Stimulated activated CD4-positive, alpha-beta T cell treated with anti-CD3 and anti-CD28 coated beads, Interleukin-12 subunit alpha, Interleukin-12 subunit beta, amount 100 ng/mL, for 48 hours (primary cell): ENCODE data around the gene CTDSP2.

Experiments
- DNase-seq, 3 donors: peaks; one replicate each; pipeline ENCODE4 v3.0.0-alpha.2; 2020; ENCODE audit warnings: low read depth in 2 of 3, low spot score in 1 of 3

The CTDSP2 gene

GRCh38 chr12:57817261-57817989 is 29.1 kb downstream of the CTDSP2 start:
- no peak for DNase-seq

- DNase-seq: no peak
Measured at GRCh38 chr12:57816855-57817151, 29.7 kb downstream of the CTDSP2 start.

DNA sequence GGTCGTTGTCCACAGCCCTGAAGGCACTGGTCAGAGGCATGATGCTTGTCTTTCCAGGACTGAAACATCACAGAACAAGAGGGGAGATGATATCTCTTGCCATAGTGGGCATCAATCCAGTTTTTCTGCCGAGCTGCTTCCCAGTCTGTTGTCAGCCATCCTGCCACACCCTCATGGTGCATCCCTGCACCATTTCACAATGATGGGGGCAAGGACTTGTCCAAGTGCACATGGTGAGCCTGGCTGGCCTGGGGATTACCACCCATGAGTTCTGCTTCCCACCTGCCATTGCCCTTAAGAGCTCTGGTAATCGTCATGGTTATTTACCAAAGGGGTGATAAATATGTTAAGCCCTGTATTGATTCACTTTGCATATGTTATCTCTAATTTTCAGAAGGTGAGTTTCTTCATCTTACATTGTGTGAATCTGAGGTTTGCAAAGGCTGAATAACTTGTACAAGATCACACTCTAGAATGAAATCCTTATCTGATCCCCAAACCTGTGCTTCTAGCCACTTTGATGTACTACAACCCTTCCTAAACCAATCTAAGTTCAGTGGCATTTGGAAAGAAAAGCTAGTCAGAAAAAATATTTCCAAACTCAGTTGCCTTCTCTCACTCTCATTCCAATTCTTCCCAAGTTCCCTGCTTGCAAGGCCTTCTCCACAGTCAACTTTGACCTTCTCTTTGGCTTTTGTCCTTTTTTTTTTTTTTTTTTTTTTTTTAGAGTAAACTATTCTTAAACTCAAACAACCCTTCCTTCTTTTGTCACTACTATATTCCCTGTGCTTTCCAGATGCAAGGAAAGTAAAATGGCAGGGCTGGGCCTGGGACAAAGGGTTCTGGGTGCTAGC is 30.3 kb downstream of the CTDSP2 start:
- DNase-seq: no peak

DNA sequence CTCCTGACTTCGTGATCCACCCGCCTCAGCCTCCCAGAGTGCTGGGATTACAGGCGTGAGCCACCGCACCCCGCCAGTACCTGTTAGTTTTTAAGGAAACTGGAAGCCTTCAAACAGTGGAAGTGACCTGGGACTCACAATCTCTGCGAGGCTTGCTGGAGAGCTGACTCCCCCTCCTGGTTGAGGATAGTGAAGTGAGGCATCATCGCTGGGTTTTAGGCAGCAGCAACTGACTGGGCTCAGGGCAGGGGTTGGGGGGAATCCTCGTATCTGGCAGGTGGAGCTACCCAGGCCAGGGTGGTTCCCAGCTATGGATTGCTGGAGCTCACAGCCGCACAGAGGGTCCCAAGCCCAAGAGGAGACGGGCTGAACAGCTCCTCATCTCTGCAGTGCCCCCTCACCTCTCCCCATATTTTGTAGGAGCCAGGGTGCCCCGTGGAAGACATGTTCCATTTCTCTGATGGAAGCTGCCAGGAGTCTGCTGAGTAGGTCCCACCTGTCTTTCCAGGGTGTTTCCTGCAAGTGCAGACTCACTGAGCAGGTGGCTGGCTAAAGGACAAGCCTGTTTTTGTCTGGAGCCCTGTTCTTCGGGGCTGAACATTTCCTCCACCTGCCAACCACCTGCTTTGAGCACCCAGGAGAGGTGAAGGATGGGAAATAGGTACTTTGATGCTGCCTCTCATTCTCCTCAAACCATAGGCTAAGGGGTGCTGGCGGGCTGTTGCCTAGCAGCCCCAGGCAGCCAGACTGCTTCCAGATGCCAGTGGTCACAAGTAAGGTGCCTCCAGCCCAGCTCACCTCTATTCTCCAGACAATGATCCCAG is 31.1 kb downstream of the CTDSP2 start:
- no peak for DNase-seq

GRCh38 chr12:57813971-57814772 is 32.4 kb downstream of the CTDSP2 start:
- DNase-seq: no peak

- DNase-seq: no peak
Measured at GRCh38 chr12:57813111-57813970, 33.2 kb downstream of the CTDSP2 start.

GRCh38 chr12:57811028-57811755 is 35.3 kb downstream of the CTDSP2 start:
- no peak for DNase-seq

DNA sequence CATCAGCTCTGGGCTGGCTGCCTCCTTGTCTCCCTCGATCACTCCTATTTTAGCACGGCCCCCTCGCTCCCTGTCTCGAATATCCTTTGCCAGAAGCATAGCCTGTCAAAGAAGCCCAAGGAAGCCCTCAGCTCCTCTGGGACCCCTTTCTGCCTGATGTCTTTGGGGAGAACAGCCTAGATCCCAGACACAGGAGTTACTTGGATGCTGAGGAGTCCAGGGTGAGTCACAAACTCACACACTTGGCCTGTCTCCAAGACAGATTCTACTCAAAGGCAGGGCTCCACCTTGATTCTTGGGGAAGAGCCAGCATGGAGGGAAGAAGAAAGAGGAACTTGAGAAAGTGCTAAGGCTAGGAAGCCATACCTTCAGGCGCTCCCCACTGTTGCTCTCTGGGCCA is 36.1 kb downstream of the CTDSP2 start:
- no peak for DNase-seq

- DNase-seq: no peak
Measured at GRCh38 chr12:57809425-57809824, 37.1 kb downstream of the CTDSP2 start.

- DNase-seq: no peak
Measured at GRCh38 chr12:57808351-57808750, 38.2 kb downstream of the CTDSP2 start.

DNA sequence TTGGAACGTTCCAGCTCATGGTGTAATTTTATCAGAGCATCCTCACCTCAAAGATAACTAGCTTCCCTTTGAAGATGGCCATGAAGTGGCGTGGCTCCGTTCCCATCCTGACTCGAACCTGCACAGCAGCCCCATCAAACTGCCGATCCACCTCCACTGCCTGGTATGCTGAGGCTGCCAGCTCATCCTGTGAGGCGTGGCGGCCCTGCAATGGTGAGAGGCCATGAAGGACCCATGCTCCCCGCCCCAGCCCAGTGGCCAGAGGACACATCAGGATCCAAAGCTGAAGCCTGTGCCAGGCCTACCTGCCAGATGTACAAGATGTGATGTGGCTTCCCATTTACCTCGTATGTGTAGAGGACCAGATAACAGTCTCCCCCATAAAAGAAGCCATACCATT is 39.2 kb downstream of the CTDSP2 start:
- no peak for DNase-seq

GRCh38 chr12:57806677-57807076 is 39.9 kb downstream of the CTDSP2 start:
- no peak for DNase-seq

GRCh38 chr12:57803319-57803893 is 43.1 kb downstream of the CTDSP2 start:
- peak in 2 of 3 donors; percentile 9 to 21 for DNase-seq

- DNase-seq: no peak
Measured at GRCh38 chr12:57802607-57803006, 43.9 kb downstream of the CTDSP2 start.

DNA sequence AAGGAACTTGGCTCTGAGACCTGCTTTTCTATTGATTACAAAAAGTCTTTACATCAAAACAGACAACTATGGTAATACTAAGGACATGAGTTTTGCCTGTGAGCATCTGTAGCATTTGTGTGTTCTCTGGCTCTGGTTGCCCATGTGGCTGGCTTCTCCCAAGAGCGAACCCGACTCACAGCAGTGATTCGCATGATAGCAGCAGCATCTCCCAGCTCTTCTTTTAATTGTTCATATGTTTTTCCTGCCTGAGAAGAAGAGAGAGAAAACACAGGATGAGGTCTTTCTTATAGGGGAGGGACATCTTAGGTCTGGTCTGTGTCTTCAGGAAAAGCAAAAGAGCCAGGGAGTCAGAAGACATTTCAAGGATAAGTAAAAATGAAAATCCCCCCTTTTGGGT is 45.6 kb downstream of the CTDSP2 start:
- DNase-seq: no peak

GRCh38 chr12:57797933-57798332 is 48.6 kb downstream of the CTDSP2 start:
- no peak for DNase-seq

GRCh38 chr12:57796996-57797395 is 49.5 kb downstream of the CTDSP2 start:
- DNase-seq: no peak

- no peak for DNase-seq
Measured at GRCh38 chr12:57795354-57795753, 51.2 kb downstream of the CTDSP2 start.

DNA sequence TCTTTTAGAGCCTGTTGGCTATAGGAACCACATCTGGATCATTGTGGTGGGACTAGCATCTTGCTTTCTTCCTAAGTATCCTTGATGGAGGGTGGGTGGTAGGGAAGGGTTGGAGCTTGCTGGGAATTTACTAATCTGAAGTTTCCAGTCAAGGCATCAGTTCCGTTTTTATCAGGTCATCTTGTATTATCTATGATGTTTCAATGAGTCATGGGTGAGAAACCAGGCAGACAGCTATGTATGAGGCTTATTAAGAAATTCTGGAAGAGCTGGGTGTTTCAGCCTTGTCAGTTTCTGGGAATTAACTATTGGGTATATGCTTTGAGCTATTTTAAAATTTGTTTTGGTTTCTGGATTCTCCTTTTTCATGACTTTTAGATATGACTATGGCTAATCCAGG is 52.6 kb downstream of the CTDSP2 start:
- DNase-seq: no peak
